NCI-H2081 treated with DMSO at 0.1 percent for 48 hours (cell line): Measurements from ENCODE around the gene ALDH9A1.

ENCODE experiments used
- DNase-seq: peaks from one replicate; lab custom pipeline; 2025; lab: John Stamatoyannopoulos, UW

ALDH9A1 gene

DNA sequence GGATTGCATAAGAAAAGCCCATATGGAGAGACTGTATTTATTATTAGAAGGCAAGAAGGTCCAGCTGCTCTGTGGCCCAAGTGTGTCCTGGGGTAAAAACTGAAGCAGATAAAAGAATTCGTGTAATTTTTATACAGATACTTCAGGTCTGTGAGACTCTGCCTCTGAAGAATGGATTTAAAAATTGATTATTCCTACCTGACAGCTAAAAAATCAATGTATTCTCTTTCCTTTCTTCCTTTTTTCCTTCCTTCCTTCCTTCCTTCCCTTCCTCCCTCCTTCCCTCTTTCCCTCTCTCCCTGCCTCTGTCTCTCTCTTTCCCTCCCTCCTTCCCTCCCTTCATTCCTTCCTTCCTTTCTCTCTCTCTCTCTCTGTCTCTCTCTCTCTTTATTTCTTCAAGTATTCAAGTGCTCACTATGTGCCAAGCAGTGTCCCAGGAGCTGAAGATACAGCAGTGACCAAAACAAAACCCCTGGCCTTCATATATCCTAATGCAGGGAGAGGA is 78.7 kb downstream of the ALDH9A1 start:
- no peak for DNase-seq

DNA sequence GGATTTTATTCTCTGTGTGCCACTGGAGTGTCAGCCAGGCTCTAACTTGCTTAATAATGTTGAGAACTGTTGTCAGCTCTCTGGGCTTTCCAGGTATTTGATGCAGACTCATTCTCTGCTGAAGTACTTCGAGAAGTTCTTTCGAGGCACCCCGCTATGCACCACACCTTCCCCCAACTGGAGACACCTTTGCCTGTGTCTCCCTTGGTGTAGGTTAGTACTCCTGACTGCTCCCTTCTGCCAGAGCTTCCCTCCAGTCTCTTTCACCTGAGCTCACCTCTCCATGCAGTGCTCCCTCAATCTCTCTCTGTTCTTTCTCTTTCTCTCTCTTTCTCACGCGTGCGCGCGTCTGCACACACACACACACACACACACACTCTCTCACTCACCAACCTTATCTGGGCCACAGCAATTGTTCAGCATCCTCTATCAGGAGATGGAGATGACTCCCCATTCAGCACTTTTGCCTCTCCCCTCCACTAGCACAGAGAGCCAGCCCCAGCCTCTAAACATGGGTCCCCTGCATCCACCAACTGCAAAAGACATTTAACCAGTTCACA is 81.3 kb downstream of the ALDH9A1 start:
- DNase-seq = no peak

DNA sequence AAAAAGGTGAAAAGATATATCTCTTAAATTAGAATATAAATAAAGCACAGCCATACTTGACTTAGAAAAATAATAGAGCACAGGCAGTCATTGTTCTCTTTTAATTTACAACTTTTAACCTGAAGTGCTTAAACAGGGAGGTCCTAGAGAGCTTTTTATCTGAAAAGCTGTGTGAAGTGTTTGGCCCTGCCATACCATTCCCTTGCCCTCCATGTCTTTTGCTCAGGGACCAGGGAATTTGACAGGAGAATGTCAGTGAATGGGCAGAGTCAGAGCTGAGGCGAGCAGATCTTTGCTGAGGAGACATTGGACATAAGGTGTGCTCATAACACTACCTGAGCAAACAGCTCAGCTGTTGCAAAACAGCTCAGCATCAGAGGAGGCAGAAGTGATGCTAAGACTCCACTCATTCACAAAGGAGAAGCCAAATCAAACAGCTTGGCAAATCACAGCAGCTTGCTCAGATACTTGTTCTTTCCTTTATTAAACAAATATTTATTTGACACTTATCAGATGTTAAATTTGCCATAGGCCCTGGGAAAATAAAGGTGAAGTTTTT is 82.2 kb downstream of the ALDH9A1 start:
- DNase-seq = no peak
